HEK293T (cell line): ENCODE data around the gene RGS7.

Experiments used
- ARNT ChIP-seq: fragments of 450-650 bp; IDR thresholded peaks from 2 replicates; pipeline ENCODE4 v1.6.1; 2017; ENCODE audit warnings: mild to moderate bottlenecking
- BHLHE40 ChIP-seq: fragments of 450-650 bp; IDR thresholded peaks from 2 replicates; pipeline ENCODE4 v1.6.1; 2016; ENCODE audit warnings: mild to moderate bottlenecking, moderate library complexity, borderline replicate concordance
- CTBP1 ChIP-seq: fragments of 450-650 bp; IDR thresholded peaks from 2 replicates; pipeline ENCODE4 v1.6.1; 2016; ENCODE audit warnings: borderline replicate concordance
- ELF4 ChIP-seq: fragments of 450-650 bp; IDR thresholded peaks from 2 replicates; pipeline ENCODE4 v1.6.1; 2017; ENCODE audit warnings: antibody characterized with exemption
- FOXM1 ChIP-seq: fragments of 450-650 bp; IDR thresholded peaks from 2 replicates; pipeline ENCODE4 v1.6.1; 2017; ENCODE audit warnings: mild to moderate bottlenecking, borderline replicate concordance
- HDGF ChIP-seq: fragments of 450-650 bp; IDR thresholded peaks from 2 replicates; pipeline ENCODE4 v1.6.1; 2017; ENCODE audit warnings: antibody characterized with exemption, borderline replicate concordance
- SUZ12 ChIP-seq: fragments of 450-650 bp; IDR thresholded peaks from 2 replicates; pipeline ENCODE4 v1.6.1; 2016; ENCODE audit warnings: mild to moderate bottlenecking
- TARDBP ChIP-seq: fragments of 450-650 bp; IDR thresholded peaks from 2 replicates; pipeline ENCODE4 v1.6.1; 2016
- TF ChIP-seq, protein P1 (sequence below): fragments of 450-650 bp; IDR thresholded peaks from 2 replicates; pipeline ENCODE4 v1.6.1; 2016

DNA sequence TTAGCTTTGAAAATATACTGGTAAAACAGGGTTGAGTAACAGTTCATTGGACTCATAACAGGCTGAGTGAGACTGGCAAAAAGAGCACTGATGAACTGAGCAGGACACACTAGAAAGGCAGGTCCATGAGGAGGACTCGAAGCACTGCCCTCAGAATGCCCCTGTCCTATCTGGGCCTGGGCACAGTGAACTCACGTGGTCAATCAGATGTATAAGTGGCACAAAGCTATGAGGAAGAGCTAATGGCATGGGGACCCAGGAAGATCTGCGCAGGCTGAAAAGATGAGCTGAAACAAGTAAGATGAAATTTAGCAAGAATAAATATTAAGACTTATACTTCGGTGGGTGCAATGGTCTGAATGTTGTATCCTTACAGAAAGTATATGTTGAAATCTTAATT, 9.2 kb upstream of the RGS7 start:
- no peak for TF ChIP-seq BHLHE40
- TF ChIP-seq HDGF, result no peak
- TF ChIP-seq FOXM1, result no peak
- TF ChIP-seq, protein P1, sequence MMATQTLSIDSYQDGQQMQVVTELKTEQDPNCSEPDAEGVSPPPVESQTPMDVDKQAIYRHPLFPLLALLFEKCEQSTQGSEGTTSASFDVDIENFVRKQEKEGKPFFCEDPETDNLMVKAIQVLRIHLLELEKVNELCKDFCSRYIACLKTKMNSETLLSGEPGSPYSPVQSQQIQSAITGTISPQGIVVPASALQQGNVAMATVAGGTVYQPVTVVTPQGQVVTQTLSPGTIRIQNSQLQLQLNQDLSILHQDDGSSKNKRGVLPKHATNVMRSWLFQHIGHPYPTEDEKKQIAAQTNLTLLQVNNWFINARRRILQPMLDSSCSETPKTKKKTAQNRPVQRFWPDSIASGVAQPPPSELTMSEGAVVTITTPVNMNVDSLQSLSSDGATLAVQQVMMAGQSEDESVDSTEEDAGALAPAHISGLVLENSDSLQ, result no peak
- no peak for TF ChIP-seq TARDBP
- TF ChIP-seq ELF4, result no peak
- no peak for TF ChIP-seq CTBP1
- no peak for TF ChIP-seq SUZ12
- TF ChIP-seq ARNT, result no peak
